Neural cell (in vitro differentiated cells): ENCODE data around the gene PLXNA4.

Experiments
- EP300 ChIP-seq: fragments of 450-650 bp; conservative IDR thresholded peaks from 2 replicates; pipeline ENCODE4 v1.6.1; 2014; ENCODE audit warnings: antibody characterized with exemption, mild to moderate bottlenecking, moderate library complexity; ENCODE audit not compliant: poor library complexity, severe bottlenecking
- POLR2AphosphoS5 ChIP-seq: IDR thresholded peaks from 2 replicates; pipeline ENCODE4 v1.6.1; 2012
- SMC3 ChIP-seq: fragments of 450-650 bp; conservative IDR thresholded peaks from 2 replicates; pipeline ENCODE4 v1.6.1; 2014; ENCODE audit warnings: antibody characterized with exemption, mild to moderate bottlenecking, moderate library complexity; ENCODE audit not compliant: poor library complexity
- TF ChIP-seq, protein P1 (sequence below): fragments of 450-650 bp; IDR thresholded peaks from 2 replicates; pipeline ENCODE4 v1.5.1; 2014; ENCODE audit warnings: antibody characterized with exemption, mild to moderate bottlenecking, moderate library complexity; ENCODE audit not compliant: poor library complexity, severe bottlenecking

DNA sequence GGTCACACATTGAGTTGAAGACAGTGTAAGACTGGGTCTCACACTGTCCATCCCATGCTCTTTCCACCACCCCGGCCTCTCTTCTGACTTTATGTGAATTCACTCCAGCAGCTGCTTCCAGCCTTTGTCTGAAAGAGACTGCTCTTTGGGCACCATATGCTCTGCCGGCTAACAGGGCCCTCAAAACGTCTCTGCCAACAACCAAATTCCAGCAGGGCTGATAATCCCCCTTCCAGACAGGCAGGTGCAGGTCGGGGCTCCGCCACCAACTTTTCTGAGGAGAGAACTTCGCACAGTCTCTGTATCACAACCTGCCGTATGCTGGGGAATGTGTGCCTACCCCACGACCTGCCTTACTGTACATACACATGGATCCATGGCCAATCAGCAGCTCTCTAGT lies 64.3 kb downstream of the PLXNA4 start:
- TF ChIP-seq, protein P1, sequence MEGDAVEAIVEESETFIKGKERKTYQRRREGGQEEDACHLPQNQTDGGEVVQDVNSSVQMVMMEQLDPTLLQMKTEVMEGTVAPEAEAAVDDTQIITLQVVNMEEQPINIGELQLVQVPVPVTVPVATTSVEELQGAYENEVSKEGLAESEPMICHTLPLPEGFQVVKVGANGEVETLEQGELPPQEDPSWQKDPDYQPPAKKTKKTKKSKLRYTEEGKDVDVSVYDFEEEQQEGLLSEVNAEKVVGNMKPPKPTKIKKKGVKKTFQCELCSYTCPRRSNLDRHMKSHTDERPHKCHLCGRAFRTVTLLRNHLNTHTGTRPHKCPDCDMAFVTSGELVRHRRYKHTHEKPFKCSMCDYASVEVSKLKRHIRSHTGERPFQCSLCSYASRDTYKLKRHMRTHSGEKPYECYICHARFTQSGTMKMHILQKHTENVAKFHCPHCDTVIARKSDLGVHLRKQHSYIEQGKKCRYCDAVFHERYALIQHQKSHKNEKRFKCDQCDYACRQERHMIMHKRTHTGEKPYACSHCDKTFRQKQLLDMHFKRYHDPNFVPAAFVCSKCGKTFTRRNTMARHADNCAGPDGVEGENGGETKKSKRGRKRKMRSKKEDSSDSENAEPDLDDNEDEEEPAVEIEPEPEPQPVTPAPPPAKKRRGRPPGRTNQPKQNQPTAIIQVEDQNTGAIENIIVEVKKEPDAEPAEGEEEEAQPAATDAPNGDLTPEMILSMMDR, result no peak
- TF ChIP-seq SMC3 (no peak), POLR2AphosphoS5 (no peak), EP300 (no peak)
